ENCODE measurements around the gene SURF4.

DNA sequence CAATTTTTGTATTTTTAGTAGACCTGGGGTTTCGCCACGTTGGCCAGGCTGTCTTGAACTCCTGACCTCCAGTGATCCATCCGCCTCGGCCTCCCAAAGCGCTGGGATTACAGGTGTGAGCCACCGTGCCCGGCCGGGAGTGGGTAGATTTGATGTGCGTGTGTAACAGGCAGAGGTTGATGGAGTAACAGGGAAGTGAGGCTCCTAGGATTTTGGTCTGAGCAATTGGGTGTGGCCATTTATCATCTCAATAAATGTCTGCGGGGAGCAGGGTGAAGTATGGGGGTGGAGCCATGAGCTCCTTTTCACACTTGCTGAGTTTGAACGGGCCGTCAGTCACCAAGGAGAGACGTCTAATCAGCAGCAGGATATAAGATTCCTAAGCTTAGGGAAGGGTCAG, 43.1 kb upstream of the SURF4 start:
- TF ChIP-seq, protein P1, sequence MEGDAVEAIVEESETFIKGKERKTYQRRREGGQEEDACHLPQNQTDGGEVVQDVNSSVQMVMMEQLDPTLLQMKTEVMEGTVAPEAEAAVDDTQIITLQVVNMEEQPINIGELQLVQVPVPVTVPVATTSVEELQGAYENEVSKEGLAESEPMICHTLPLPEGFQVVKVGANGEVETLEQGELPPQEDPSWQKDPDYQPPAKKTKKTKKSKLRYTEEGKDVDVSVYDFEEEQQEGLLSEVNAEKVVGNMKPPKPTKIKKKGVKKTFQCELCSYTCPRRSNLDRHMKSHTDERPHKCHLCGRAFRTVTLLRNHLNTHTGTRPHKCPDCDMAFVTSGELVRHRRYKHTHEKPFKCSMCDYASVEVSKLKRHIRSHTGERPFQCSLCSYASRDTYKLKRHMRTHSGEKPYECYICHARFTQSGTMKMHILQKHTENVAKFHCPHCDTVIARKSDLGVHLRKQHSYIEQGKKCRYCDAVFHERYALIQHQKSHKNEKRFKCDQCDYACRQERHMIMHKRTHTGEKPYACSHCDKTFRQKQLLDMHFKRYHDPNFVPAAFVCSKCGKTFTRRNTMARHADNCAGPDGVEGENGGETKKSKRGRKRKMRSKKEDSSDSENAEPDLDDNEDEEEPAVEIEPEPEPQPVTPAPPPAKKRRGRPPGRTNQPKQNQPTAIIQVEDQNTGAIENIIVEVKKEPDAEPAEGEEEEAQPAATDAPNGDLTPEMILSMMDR (IDR thresholded peaks at IDR 0.05), result no peak
- TF ChIP-seq ZFX (IDR thresholded peaks at IDR 0.05; ENCODE audit: borderline replicate concordance), result no peak

Measured in 22Rv1 (cell line).